OCI-LY7 (cell line): ENCODE measurements around the gene NCAM1.

Source experiments
- EZH2phosphoT487 ChIP-seq: fragments of 200-600 bp; sonication (generic); IDR thresholded peaks from 2 replicates; pipeline ENCODE4 v1.6.1; 2018; ENCODE audit warnings: low read depth, borderline replicate concordance, mild to moderate bottlenecking, mixed run types, antibody characterized with exemption, low read length, moderate library complexity, mixed read lengths
- TF ChIP-seq, protein P1 (sequence below): fragments of 200-600 bp; sonication (generic); conservative IDR thresholded peaks from 2 replicates; pipeline ENCODE4 v1.5.1; 2014; ENCODE audit warnings: mild to moderate bottlenecking, antibody characterized with exemption, low read length, moderate library complexity, mixed read lengths

DNA sequence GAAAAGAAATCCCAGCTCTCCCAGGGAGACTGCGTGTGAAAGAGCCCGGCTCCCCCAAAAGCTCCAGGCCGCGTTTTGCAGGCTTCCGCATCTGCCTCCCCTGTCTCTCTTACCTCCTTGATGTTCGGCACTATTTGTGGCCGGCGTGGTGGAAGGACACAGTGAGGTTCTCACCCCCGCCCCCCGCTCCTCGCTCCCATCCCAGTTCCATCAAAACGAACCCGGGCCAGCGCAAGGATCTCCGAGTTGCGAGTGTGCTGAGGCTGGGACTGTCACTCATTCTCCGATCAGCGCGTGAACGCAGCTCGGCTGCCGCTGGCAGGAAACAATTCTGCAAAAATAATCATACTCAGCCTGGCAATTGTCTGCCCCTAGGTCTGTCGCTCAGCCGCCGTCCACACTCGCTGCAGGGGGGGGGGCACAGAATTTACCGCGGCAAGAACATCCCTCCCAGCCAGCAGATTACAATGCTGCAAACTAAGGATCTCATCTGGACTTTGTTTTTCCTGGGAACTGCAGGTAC, at the start of gene NCAM1:
- TF ChIP-seq, protein P1, sequence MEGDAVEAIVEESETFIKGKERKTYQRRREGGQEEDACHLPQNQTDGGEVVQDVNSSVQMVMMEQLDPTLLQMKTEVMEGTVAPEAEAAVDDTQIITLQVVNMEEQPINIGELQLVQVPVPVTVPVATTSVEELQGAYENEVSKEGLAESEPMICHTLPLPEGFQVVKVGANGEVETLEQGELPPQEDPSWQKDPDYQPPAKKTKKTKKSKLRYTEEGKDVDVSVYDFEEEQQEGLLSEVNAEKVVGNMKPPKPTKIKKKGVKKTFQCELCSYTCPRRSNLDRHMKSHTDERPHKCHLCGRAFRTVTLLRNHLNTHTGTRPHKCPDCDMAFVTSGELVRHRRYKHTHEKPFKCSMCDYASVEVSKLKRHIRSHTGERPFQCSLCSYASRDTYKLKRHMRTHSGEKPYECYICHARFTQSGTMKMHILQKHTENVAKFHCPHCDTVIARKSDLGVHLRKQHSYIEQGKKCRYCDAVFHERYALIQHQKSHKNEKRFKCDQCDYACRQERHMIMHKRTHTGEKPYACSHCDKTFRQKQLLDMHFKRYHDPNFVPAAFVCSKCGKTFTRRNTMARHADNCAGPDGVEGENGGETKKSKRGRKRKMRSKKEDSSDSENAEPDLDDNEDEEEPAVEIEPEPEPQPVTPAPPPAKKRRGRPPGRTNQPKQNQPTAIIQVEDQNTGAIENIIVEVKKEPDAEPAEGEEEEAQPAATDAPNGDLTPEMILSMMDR = no peak
- no peak for TF ChIP-seq EZH2phosphoT487
